ENCODE measurements around the gene GNG3. TPM values are rescaled to one million over a fixed set of nuclear protein-coding genes. Genes with fewer than 3 reads are reported as not detected.

Gene GNG3
- total and polyA plus RNA-seq, 2 of the 8 experiments (the other 6 are each of a cell fraction or from before 2014, with no cell fraction given): 4.9 to 12.1 TPM

- TF ChIP-seq SAP30 (IDR thresholded peaks at IDR 0.05; ENCODE audit: insufficient read depth, insufficient replicate concordance, low read length) (no peak), FOSL1 (IDR thresholded peaks at IDR 0.05; ENCODE audit: insufficient read depth, low read depth, low read length) (no peak), RFX5 (IDR thresholded peaks at IDR 0.05; ENCODE audit: borderline replicate concordance, low read depth, low read length) (no peak), POLR2A (IDR thresholded peaks at IDR 0.05; ENCODE audit: control extremely low read depth in 1 of 2, low read depth in 2 of 2, low read length in 2 of 2) (peak in 1 of 2 experiments; percentile 62; a peak in 2 of 3 replicates)
Observed at GRCh38 chr11:62705880-62706849, 1.3 kb upstream of the GNG3 start (continued).
